Liver (tissue), 9 donors: Measurements from ENCODE around the gene KCNK17. TPM values are rescaled to one million over a fixed set of nuclear protein-coding genes. Genes with fewer than 3 reads are reported as not detected.
A peak's percentile ranks its signal among the peaks of the same experiment; 100 is the strongest.

Experiments used
- DNase-seq: peaks from one replicate; pipeline ENCODE4 v3.0.0-alpha.2; 2017; ENCODE audit warnings: low spot score
- H3K27ac ChIP-seq, 2 donors: one replicate each; pipeline ENCODE4 v1.7.0; 2013; ENCODE audit warnings: inconsistent platforms in 2 of 2, low read length in 2 of 2, control low read depth in 1 of 2, low read depth in 1 of 2, mild to moderate bottlenecking in 1 of 2
- H3K27me3 ChIP-seq, 4 donors: one replicate each; pipeline versions ENCODE4 v1.6.1 to v1.7.0; 2013; ENCODE audit warnings: low read length in 3 of 4, inconsistent platforms in 1 of 4, mild to moderate bottlenecking in 1 of 4, moderate library complexity in 1 of 4; ENCODE audit not compliant: control insufficient read depth in 4 of 4, insufficient read depth in 4 of 4
- H3K36me3 ChIP-seq, 4 donors: one replicate each; pipeline versions ENCODE4 v1.6.1 to v1.7.0; 2013; ENCODE audit warnings: low read length in 3 of 4, mild to moderate bottlenecking in 3 of 4, low read depth in 1 of 4, moderate library complexity in 1 of 4; ENCODE audit not compliant: control insufficient read depth in 4 of 4, insufficient read depth in 3 of 4
- H3K4me1 ChIP-seq, 4 donors: one replicate each; pipeline versions ENCODE4 v1.6.1 to v1.7.0; 2013; ENCODE audit warnings: low read length in 3 of 4, mild to moderate bottlenecking in 3 of 4, moderate library complexity in 1 of 4; ENCODE audit not compliant: control insufficient read depth in 4 of 4, insufficient read depth in 4 of 4
- H3K4me3 ChIP-seq, 3 donors: one replicate each; pipeline versions ENCODE4 v1.6.1 to v1.7.0; 2013; ENCODE audit warnings: low read length in 3 of 3, control low read depth in 1 of 3, low read depth in 1 of 3, mild to moderate bottlenecking in 1 of 3
- H3K9ac ChIP-seq, 2 donors: one replicate each; pipeline ENCODE4 v1.7.0; 2013; ENCODE audit warnings: low read length in 2 of 2, mild to moderate bottlenecking in 2 of 2, moderate library complexity in 2 of 2, control low read depth in 1 of 2, low read depth in 1 of 2
- H3K9me3 ChIP-seq, 4 donors: one replicate each; pipeline versions ENCODE4 v1.6.1 to v1.7.0; 2013; ENCODE audit warnings: low read length in 3 of 4; ENCODE audit not compliant: control insufficient read depth in 4 of 4
- ATF3 ChIP-seq: IDR thresholded peaks from 2 replicates; pipeline ENCODE4 v1.6.1; 2016; ENCODE audit warnings: antibody characterized with exemption
- CTCF ChIP-seq: fragments of 150-350 bp; IDR thresholded peaks from 2 replicates; pipeline ENCODE4 v1.5.1; 2017; ENCODE audit warnings: improper control_type of control experiment, low read depth, low read length; ENCODE audit not compliant: missing input control
- EGR1 ChIP-seq, 2 donors: IDR thresholded peaks; 2 replicates each; pipeline ENCODE4 v1.6.1; 2016 to 2018; ENCODE audit warnings: antibody characterized with exemption in 2 of 2, low read depth in 2 of 2
- FOXA1 ChIP-seq: IDR thresholded peaks from 2 replicates; pipeline ENCODE4 v1.6.1; 2016; ENCODE audit warnings: antibody characterized with exemption
- FOXA2 ChIP-seq: IDR thresholded peaks from 2 replicates; pipeline ENCODE4 v1.6.1; 2016; ENCODE audit warnings: antibody characterized with exemption
- GABPA ChIP-seq, 2 donors: IDR thresholded peaks in 1 of 2; conservative IDR thresholded peaks in 1 of 2; 2 replicates each; pipeline ENCODE4 v1.6.1; 2016; ENCODE audit warnings: antibody characterized with exemption in 2 of 2, mild to moderate bottlenecking in 1 of 2, moderate library complexity in 1 of 2
- HNF4A ChIP-seq, 2 donors: conservative IDR thresholded peaks; 2 replicates each; pipeline ENCODE4 v1.6.1; 2016; ENCODE audit warnings: antibody characterized with exemption in 2 of 2, mild to moderate bottlenecking in 2 of 2
- HNF4G ChIP-seq: IDR thresholded peaks from 2 replicates; pipeline ENCODE4 v1.6.1; 2016; ENCODE audit warnings: antibody characterized with exemption
- JUND ChIP-seq, 2 donors: IDR thresholded peaks; 2 replicates each; pipeline ENCODE4 v1.6.1; 2016; ENCODE audit warnings: antibody characterized with exemption in 2 of 2
- MAX ChIP-seq: IDR thresholded peaks from 2 replicates; pipeline ENCODE4 v1.6.1; 2016; ENCODE audit warnings: antibody characterized with exemption
- NR2F2 ChIP-seq: IDR thresholded peaks from 2 replicates; pipeline ENCODE4 v1.6.1; 2016; ENCODE audit warnings: antibody characterized with exemption
- RAD21 ChIP-seq, 2 donors: IDR thresholded peaks; 2 replicates each; pipeline ENCODE4 v1.6.1; 2016; ENCODE audit warnings: antibody characterized with exemption in 2 of 2, mild to moderate bottlenecking in 2 of 2
- REST ChIP-seq: IDR thresholded peaks from 2 replicates; pipeline ENCODE4 v1.6.1; 2016; ENCODE audit warnings: antibody characterized with exemption, mild to moderate bottlenecking
- RXRA ChIP-seq, 2 donors: IDR thresholded peaks; 2 replicates each; pipeline ENCODE4 v1.6.1; 2017 to 2018; ENCODE audit warnings: antibody characterized with exemption in 2 of 2, mild to moderate bottlenecking in 1 of 2
- SP1 ChIP-seq: IDR thresholded peaks from 2 replicates; pipeline ENCODE4 v1.6.1; 2018; ENCODE audit warnings: antibody characterized with exemption, mild to moderate bottlenecking
- TAF1 ChIP-seq: conservative IDR thresholded peaks from 2 replicates; pipeline ENCODE4 v1.6.1; 2016; ENCODE audit warnings: antibody characterized with exemption, mild to moderate bottlenecking
- YY1 ChIP-seq: IDR thresholded peaks from 2 replicates; pipeline ENCODE4 v1.6.1; 2016; ENCODE audit warnings: antibody characterized with exemption, mild to moderate bottlenecking
- ZBTB33 ChIP-seq: IDR thresholded peaks from 2 replicates; pipeline ENCODE4 v1.6.1; 2016; ENCODE audit warnings: antibody characterized with exemption
- WGBS: extraction: QIAGEN DNeasy Blood & Tissue Kit; methylation state at CpG from one replicate; pipeline ENCODE4 v1.1.7; 2013; 5-methylcytosine and 5-hydroxymethylcytosine counted together
- polyA plus RNA-seq, 2 donors: library from polyadenylated mRNA; stranded (reverse) in 1 of 2; unstranded in 1 of 2; fragments of 200-250 nt in 1 of 2; fragments of >200 nt in 1 of 2; fragmentation: Nextera tagmentation in 1 of 2; extraction: Ambion mirVana in 1 of 2; gene quantifications; one replicate each; pipeline versions ENCODE4 v1.2.1 to v1.2.3, GENCODE V29; 2013 to 2015
- total RNA-seq, 2 donors: library from RNA; depleted of rRNA; stranded (reverse); fragments of >200 nt; gene quantifications; one replicate each; pipeline ENCODE4 v1.2.3, GENCODE V29; 2014
- donor health status: healthy.
- donor health status: healthy.
- donor health status: healthy.
- donor health status: healthy.
- donor health status: healthy.

The KCNK17 gene
- total and polyA plus RNA-seq, 4 donors, result 0.19 to 1.9 (median 0.49) TPM

GRCh38 chr6:39335780-39336545, 21.7 kb upstream of the KCNK17 start:
- no peak overlapping the region for H3K9ac ChIP-seq
- whole genome bisulfite sequencing, result 54% methylated on average over 5 of the region's 5 CpGs
- peak; percentile 38 for TF ChIP-seq NR2F2
- no peak for TF ChIP-seq MAX
- no peak overlapping the region for H3K4me3 ChIP-seq
- no peak for DNase-seq
- H3K4me1 ChIP-seq, result peaks cover 0 to 2% (median 0%) of the 10 kb centered on the region in 4 donors
- H3K9me3 ChIP-seq, result no peaks in the 10 kb centered on the region
- H3K27ac ChIP-seq, result no peak overlapping the region
- H3K27me3 ChIP-seq, result no peaks in the 10 kb centered on the region
- no peaks in the 10 kb centered on the region for H3K36me3 ChIP-seq

- no peaks in the 10 kb centered on the region for H3K36me3 ChIP-seq
- H3K9ac ChIP-seq, result no peak overlapping the region
- no peaks in the 10 kb centered on the region for H3K9me3 ChIP-seq
- H3K27ac ChIP-seq, result no peak overlapping the region
- 85% methylated on average over 7 of the region's 7 CpGs for WGBS
- no peaks in the 10 kb centered on the region for H3K27me3 ChIP-seq
- H3K4me1 ChIP-seq, result peaks cover 0 to 2% (median 0%) of the 10 kb centered on the region in 4 donors
- H3K4me3 ChIP-seq, result no peak overlapping the region
- no peak for DNase-seq
- TF ChIP-seq FOXA2 (no peak), RAD21 (IDR thresholded peaks at IDR 0.05) (no peak), JUND (IDR thresholded peaks at IDR 0.05) (no peak), ATF3 (no peak), EGR1 (IDR thresholded peaks at IDR 0.05; ENCODE audit: low read depth in 2 of 2) (no peak), REST (no peak), SP1 (no peak), CTCF (no peak), FOXA1 (no peak), ZBTB33 (no peak), HNF4G (no peak), NR2F2 (no peak), MAX (no peak), RXRA (IDR thresholded peaks at IDR 0.05) (no peak), TAF1 (no peak), GABPA (IDR thresholded peaks at IDR 0.05 in 1 of 2, conservative IDR thresholded peaks at IDR 0.05 in 1 of 2) (no peak), HNF4A (conservative IDR thresholded peaks at IDR 0.05) (no peak), YY1 (no peak)
Observed at GRCh38 chr6:39333644-39334438, 19.6 kb upstream of the KCNK17 start.
